NCI-H128 (cell line): ENCODE data around the gene HOXC10.

ENCODE experiments used
- DNase-seq: peaks from one replicate; lab custom pipeline; 2025; ENCODE audit not compliant: unreplicated experiment; lab: John Stamatoyannopoulos, UW

Gene HOXC10

DNA sequence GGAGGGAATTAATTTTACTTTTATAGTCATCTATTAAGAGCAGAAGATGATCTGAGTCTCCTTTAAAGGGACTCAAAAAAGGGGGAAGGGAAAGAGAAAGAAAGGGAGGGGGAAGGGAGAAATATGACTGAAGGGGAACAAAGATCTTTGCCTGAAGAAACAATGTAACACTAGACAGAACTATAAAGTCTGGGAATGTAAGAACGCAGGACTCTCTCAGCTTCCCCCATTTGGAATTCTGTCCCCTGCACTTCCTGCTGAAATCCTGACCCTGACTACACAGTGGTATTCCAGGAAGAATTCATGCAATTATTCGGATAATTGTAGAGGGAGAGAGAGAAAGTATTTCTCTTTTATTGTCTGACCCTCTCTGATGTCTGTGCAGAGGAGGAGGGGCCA lies 20.6 kb upstream of the HOXC10 start:
- DNase-seq = no peak

DNA sequence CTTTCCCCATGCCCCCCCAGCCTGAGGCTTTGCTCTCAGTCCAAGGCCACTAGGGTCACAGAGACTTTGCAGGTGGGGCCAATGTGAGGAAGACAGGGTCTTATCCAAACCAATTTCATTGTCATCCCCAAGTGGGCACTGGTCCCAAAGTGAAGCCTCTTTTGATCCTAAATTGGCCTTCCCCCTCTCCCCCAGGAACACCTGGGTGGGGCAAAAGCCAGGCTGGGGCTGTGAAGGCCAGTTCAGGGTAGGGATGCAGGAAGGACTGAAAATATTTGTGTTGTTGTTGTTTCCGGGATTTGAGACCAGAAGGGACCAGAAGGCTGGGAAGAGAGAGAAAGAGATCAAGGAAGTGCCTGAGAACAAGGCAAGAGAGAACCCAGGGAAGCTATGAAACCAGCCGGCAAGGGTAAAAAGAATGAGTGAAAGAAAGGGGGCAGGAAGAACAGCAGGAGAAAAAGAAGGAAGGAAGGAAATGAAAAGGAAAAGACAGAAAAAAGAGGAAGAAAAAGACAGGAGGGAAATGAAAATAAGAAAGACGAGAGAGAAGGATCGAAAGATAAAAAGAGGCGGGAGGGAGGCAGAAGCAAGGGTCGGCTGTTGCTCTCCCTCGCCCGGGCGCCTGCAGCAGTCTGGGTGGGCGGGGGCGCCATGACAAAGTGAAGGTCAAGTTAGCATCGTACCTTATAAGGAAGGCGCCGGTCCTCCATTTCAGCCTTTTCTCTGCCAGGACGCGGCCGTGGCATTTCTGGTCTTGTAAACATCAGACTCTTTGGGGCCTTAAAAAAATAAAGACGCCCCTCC lies 19.5 kb upstream of the HOXC10 start:
- DNase-seq = no peak

DNA sequence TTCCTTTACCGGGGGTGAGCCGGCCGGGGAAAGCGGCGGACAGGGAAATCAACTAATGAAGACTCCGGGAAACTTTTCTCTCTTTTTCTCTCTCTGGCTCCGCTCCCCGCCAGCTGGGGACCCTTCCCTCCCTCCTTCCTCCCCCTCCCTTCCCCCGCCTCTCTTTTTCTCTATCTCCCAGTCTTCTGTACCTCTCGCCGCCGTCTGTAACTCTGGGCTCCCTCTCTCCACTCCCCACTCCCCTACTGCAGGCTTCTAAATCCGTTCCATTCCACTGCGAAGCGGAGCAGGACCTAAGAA lies 18.9 kb upstream of the HOXC10 start:
- DNase-seq = no peak

DNA sequence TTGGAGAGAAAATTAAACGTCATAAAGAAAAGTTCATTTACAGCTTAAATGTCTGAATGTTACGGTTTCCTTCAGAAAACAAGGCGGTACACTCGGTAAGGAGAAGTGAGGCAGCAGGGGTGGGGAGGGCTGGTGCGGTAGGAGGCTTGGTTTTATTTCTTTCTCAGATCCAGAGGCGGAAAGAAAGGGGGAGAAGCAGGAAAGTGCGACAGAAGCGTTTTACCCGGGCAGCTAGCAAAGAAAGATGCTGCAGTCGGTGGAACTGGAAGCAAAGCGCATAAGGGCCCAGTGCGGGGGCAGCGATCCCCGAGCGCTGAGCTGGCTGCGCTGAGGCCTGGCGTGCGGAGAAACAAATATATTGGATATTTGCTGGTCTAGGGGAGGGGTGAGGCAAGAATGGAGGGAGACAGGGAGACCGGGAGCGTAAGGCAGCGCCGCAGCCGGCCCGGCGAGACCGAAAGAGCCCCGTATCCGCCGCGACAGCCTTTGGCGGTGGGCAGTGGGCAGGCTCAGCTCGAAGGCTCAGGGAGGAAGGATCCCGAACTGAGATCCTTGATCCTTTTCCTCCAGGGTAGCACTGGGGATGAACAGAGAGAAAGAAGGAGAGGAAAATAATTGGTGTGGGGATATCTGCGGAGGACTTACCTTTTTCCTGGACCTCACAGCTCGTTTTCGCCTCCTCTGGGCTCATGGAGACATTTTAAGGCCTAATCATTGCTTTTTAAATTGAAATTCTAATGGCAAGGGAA lies 18.4 kb upstream of the HOXC10 start:
- DNase-seq = no peak

DNA sequence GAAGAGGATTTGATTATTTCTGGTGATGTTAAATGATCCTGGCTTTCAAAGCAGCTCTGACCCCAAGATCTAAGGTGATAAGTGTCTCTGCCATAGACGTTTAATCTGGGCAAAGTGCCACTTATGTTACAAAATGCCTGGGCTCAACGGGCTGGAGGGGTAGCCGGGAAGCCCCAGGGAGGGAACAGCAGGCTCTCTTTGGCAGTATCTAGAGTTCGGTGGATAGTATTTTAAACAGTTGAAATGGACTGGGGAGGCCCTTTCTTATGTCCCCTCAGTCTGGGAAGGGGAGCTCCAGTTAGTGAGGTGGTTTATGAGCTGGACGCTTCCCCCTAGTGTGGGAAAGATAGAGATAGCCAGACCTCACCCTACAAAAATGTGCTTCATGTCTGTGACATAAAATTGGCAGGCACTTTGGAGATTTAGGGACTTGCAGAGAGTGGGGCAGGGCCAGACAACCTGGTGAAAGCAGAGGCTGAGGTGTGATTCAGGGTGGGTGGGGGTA lies 17.5 kb upstream of the HOXC10 start:
- DNase-seq = no peak

DNA sequence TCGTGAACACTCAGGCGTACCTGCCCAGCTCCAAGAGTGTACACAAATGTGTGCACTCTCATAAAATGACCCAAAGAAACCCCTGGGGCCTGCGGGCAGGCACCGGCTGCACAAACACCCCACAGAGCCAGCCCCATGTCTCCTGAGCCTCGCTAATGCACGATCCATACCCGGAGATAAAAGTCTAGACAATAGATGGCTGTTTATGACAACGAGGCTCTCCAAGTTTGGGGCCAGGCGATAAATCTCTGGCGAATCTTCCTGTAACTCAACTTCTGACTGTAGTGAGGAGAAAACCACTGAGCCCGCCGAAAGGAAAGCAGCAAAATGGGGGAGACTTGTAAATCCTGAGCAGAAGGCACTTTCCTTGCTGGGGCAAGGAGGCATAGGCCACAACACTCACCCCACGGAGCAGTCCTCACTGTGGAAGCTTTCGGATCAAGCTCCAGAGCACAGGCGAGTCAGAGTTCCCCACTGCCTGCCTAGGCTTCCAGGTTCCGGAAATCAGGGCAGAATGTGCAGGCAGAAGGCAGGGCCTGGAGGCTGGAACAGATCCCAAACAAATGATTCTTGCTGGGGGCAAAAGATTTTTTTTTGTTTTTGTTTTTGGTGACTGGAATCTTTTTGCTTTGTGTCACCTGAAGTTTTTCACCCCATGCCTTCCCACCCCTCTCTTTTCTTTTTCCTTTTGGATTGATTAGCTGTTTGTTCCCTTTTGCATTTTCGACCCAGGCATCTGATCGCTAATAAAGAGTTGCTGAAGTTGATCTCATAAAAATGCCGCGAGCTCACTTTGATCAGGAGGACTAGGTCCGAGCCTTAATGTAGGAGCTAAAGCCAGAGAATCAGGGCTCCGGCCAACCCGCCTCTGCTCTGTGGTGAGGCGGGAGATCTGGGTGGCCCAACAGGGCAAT lies 16.5 kb upstream of the HOXC10 start:
- no peak for DNase-seq

DNA sequence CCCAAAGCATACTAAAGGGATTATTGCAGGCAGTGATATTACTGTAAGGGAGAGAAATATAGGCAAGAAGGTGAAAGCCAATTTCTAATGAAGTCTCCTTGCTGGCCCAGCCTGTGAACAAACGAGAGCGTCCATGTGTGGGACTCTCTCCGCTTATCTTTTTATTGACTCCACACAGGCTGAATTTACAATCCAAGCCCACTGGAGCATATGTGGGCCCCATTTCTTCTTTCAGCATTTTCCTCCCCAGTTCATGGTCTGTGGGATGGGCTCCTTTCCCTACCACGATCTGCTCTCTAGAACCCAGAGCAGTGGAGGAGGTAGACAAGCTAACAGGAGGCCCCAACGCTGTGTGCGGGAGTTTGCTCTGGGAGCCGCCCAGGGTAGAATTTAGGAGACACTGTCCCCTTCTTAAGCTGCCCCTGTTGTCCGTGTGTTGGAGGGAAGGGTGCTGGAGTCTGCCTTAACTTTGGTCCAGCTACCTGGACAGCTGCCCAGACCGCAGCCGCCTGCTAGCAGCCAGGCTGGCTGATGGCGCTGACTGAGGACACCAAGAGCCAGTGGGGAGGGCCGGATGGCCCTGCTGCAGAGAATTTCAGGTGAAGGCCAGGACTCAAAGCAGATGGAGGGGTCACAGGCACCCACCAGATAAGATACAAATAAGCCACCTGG lies 15.2 kb upstream of the HOXC10 start:
- DNase-seq = no peak

DNA sequence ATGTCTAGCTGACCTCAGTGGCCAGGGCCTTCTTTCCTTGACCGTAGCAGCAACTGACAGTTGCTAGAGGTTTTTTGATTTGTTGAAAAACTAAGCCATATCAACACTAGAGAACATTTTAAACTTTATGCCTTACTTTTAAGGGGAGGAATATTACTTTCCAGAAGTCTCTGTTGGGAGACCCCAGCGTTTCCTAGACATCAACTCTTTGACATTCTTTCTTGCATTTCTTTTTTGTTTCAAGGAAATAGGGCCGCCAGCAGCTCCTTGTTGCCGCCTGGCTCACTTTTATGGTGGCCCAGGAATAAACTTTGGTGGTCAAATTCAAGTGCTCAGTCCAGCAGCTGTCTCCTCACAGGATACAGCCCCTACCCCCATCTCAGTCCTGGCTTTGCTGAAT lies 14.5 kb upstream of the HOXC10 start:
- DNase-seq = no peak

DNA sequence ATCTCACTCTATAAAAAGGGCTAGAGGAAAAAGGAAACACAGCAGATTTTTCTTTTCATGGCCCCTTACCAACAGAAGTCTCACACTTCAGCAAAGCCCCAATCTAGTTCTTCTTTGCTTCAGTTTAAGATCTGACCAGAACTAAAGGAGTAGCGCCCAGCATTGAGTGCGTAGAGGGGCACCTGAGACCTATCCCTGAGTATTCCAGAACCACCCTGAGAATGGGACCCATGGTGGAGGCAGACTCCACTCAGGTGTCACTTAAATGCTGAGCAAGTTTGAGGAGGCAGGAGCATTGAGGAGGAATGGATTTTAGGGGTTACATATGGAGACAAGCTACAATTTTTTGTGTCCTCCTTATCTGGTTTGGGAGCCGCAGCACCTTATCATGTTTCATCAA lies 13.8 kb upstream of the HOXC10 start:
- DNase-seq = no peak

DNA sequence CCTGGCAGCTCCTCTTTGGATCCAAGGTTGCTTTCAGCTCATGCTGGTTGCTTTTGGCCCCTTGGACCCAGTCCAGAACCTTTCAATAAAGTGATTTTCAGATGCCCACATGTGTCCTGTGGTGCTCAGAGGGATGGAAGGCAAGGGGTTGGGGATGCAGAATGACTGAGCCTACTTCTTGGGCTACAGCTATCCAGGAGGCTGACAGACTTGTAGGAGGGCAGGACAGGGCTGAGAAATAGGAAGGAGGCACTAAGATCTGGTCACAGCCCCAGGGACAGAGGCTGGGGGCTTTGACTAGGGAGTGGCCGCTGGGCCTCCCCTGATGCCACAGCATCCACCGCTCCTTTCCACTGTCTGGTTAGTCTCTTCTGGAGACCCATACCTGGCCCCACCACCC lies 13.3 kb upstream of the HOXC10 start:
- DNase-seq = no peak

DNA sequence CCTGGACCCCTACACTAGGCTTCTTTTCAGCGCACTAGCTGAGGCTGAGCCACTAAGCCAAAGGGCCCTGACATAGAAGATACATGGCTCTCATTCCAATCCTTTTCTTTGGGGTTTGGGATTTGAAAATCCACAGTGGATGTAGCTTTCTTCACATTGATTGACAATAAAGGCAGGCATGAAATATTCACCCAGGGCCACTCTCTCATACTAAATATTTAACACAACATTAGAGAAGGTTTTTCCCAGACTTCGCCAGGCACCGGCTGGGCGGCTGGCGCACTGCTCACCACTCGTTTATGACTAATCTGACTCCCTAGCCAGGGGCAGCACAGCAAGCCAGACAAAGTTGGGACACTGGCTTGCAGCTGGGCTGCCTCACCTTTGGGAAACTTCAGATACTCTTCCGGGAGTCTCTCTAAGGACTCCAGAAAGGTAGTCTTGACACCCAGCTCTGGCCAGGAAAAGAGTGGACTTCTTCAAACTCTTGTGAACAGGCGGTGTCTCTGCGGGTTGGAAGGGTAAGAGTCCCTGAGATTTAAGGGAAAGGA lies 12.7 kb upstream of the HOXC10 start:
- DNase-seq = no peak

DNA sequence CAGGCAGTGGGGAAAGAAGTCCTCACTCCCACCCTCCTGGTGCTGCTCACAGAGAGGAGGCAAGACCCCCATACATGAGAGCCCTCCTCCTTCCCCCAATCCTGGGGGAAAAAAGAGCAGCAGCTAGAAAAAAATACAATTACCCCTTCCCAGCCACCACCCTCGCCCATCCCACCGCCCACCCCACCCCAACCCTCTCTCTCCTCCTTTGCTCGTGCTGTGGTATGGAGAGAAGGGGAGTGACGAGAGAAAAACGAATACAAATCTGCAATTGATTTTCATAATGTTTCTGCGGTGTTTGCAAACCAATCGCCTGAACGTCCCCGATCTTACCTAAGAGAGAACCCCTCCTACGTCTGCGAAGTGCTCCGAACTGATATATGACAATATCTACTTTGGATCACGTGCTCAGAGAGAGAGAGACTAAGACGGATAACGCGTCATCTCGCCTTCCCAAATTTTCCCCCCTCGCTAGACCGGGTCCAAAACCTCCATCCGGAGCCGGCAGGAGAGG lies 12.2 kb upstream of the HOXC10 start, which contains the start of gene HOXC11:
Gene HOXC11 (plus strand): TSS at position 405 of the 514 bp plus-strand sequence. CDS start 116 bp downstream, outside the sequence.
- no peak for DNase-seq

DNA sequence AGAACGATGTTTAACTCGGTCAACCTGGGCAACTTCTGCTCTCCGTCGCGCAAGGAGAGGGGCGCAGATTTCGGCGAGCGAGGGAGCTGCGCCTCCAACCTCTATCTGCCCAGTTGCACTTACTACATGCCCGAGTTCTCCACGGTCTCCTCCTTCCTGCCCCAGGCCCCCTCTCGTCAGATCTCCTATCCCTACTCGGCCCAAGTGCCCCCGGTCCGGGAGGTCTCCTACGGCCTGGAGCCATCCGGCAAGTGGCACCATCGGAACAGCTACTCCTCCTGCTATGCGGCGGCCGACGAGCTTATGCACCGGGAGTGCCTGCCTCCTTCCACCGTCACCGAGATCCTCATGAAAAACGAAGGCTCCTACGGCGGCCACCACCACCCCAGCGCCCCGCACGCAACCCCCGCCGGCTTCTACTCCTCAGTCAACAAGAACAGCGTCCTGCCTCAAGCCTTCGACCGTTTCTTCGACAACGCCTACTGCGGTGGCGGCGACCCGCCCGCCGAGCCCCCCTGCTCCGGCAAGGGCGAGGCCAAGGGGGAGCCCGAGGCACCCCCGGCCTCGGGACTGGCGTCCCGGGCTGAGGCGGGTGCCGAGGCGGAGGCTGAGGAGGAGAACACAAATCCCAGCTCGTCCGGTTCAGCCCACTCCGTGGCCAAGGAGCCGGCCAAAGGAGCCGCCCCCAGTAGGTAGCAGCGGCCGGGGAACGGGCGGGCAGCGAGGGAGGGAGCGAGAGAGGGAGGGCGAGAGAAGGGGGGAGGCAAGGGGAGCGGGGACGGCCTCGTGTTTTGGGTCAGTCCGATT lies 11.5 kb upstream of the HOXC10 start:
- no peak for DNase-seq

DNA sequence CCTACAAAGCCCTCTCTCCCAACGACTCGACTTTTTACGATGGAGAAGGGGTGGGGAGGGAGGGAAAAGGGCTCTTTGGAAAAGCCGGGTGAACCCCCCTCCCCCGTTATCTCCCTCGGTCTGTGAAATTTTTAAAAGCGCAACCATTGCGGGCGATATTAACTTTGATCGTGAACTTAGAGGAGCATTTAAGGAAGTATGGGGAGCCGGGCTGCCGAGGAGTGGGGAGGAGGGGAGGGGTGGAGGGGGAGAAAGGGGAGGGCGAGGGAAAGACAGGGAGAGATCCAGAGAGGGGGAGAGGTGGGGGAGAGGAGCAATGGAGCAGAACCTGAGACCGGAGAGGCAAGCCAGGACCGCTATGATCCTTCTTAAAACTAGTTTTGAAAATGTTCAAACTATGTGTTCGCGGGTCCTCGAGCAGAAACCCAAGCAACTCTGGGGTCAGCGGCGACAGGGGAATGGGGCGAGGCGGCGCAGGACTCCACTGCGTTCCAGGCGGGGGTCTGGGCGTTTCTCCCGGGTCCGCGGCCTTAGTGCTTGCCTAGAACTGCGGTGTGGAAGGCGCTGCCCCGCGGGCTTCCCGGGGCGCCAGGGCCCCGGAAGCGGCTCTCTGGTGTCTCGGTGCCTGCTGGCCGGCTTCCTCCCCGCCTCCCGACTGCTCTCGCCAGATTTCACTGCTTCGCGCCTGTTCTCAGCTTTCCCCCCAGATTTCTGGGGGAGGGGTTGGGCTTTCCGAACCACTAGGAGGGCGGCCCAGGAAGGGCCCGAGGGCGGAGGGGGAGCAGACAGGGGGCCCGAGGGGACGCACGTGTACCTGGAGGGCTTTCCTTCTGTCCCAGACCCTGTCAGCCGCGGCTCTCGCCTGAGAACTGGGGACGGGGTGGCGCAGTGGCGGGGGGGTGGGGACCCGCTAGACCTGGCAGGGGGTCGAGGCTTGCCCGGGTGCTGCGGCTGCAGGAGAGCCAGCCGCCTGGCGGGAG lies 10.6 kb upstream of the HOXC10 start, which contains the start of gene HOTAIR:
Gene HOTAIR (minus strand): TSS at position 871 of the 980 bp plus-strand sequence.
- no peak for DNase-seq

DNA sequence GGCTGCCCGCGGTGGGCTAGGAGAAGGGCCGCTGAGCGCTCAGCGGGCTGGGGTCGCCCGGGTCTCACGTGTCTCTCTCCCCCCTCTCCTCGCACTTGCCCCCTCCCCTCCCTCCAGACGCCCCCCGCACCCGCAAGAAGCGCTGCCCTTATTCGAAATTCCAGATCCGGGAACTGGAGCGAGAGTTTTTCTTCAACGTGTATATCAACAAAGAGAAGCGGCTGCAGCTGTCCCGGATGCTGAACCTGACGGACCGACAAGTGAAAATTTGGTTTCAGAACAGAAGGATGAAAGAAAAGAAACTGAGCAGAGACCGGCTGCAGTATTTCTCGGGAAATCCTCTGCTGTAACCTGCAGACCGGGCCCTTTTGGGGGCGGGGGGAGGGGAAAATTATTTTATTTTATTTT lies 9.9 kb upstream of the HOXC10 start:
- DNase-seq = no peak

DNA sequence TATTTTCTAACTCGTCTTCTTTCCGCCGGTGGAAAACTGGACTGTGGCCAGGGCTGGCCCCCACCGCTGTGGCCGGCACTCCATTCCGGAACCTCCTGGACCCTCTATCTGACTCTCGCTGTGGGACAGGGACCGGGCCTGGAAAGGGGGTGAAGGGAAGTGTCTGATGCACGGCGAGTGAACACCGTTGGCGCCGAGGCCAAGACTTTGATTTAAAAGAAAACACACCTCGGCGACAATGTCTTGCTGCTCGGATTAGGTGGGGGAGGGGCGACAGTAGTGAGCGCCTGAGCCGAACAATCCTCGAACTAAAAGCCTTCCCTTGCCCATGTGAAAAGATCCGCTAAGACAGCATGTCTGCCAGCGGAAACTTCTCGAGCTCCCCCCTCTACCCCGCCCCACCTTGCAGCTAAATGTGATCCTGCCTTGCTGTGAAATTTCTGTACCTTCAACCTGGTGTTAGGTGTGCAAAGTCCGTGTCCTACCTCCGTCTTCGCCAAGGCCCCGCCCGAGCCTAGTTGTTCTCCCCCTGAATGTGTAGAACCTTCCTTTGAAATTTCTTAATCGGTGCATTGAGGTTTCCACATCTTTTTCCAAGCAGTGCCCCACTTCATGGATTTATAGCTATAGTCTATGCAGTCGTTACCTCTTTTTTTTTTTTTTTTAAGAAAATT lies 9.3 kb upstream of the HOXC10 start:
- DNase-seq = no peak

DNA sequence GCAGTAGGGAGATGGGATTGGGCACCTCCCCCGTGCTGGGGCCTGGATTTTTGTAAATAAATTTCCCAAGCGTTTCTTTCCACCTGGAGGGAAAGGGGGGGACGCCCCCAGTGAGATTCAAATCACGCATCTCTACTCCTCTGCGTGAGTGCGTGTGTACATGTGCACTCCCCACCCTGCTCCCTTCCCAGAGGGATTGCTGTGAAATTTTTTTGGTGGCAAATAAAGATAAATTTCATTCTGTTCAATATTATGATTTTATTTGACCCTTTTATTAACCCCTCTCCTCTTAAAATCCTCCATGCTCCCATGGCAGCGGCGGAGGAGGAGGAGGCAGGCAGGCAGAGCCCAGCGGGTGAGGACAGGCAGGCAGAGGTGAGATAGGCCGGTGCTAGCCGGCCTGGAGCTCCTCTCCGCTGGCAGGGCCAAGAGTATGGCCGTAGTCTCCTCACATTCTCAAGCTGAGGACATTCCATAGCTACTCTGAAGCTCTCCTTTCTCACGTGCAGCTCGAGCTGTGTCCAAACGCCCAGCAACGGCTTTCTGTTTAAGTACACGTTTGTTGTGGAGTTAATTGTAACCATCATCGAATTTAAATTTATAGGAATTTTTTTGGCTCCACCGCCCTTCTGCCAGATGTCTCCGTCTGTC lies 8.6 kb upstream of the HOXC10 start:
- DNase-seq = no peak
